Measurements from ENCODE around the gene AQP6. TPM values are rescaled to one million over a fixed set of nuclear protein-coding genes. Genes with fewer than 3 reads are reported as not detected.

The AQP6 gene
- total RNA-seq, 1 experiment from 2014 or later: 0.31 TPM

DNA sequence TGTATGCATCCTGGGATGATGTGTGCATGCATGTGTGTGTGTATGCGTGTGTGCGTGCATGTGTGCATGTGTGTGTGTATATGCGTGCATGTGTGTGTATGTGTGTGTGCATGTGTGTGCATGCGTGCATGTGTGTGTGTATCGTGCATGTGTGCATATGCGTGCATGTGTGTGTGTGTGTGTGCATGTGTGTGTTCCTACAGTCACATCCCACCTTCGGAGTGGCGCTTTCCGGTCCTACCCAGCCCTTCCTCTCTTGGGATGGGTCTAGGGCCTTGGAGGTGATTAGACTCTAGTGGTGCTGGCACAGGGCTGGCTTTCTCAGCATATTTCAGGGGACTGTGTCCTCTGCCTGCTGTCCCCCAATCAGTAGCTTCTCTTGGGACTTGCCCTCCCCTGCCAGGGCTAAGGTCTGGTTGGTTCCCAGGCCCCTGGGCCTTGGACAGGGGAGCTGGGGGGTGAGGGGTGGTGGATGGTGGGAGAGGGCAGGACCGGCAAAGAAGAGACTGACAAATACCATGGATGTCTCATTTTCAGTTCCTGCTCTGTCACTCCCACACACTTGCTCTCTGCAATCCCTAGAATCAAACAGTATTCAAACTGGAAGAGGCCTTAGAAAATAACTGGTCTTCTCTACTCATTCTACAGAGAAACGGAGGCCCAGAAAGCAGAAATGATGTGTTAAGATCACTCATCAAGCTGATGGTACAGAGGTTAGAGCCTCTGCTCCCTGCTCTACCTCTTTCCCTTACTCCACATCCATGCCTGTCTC is 47.1 kb upstream of the AQP6 start:
- ATAC-seq (no peak), DNase-seq (ENCODE audit: low read depth, low spot score) (no peak)
- TF ChIP-seq REST (IDR thresholded peaks at IDR 0.05; ENCODE audit: insufficient read depth in 1 of 2, low read depth in 2 of 2, low read length in 1 of 2) (no peak), POLR2AphosphoS5 (IDR thresholded peaks at IDR 0.05; ENCODE audit: low read depth, low read length) (no peak), TCF7L2 (IDR thresholded peaks at IDR 0.05; ENCODE audit: low read depth, low read length) (no peak), SIN3A (IDR thresholded peaks at IDR 0.05; ENCODE audit: borderline replicate concordance, insufficient read depth, low read depth, low read length) (no peak)
- TF ChIP-seq, protein P1, sequence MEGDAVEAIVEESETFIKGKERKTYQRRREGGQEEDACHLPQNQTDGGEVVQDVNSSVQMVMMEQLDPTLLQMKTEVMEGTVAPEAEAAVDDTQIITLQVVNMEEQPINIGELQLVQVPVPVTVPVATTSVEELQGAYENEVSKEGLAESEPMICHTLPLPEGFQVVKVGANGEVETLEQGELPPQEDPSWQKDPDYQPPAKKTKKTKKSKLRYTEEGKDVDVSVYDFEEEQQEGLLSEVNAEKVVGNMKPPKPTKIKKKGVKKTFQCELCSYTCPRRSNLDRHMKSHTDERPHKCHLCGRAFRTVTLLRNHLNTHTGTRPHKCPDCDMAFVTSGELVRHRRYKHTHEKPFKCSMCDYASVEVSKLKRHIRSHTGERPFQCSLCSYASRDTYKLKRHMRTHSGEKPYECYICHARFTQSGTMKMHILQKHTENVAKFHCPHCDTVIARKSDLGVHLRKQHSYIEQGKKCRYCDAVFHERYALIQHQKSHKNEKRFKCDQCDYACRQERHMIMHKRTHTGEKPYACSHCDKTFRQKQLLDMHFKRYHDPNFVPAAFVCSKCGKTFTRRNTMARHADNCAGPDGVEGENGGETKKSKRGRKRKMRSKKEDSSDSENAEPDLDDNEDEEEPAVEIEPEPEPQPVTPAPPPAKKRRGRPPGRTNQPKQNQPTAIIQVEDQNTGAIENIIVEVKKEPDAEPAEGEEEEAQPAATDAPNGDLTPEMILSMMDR (IDR thresholded peaks at IDR 0.05): no peak
- CTCF ChIA-PET: no interaction called here
- intact Hi-C loops (cut with micrococcal nuclease; ENCODE audit: unreplicated experiment): no loop called here
- Histone ChIP-seq H3K4me3 (ENCODE audit: low read depth in 2 of 2, low read length in 2 of 2) (no peak overlapping the region), H3K27me3 (ENCODE audit: control insufficient read depth, insufficient read depth, low read length) (no peaks in the 10 kb centered on the region), H3K27ac (ENCODE audit: low read length) (no peak overlapping the region), H3K4me1 (ENCODE audit: control insufficient read depth, insufficient read depth, low read length) (no peaks in the 10 kb centered on the region), H3K9me3 (ENCODE audit: control insufficient read depth, insufficient read depth, low read depth, low read length) (no peaks in the 10 kb centered on the region), H3K36me3 (ENCODE audit: control insufficient read depth, insufficient read depth, low read length) (no peaks in the 10 kb centered on the region)
- in situ Hi-C loops (cut with HindIII; ENCODE audit: low pct_unique_long_range_greater_than_20kb, low sequenced_read_pairs): no loop called here
- BruUV-seq (replicated peaks): no TSS peak
- POLR2A ChIA-PET: no interaction called here

DNA sequence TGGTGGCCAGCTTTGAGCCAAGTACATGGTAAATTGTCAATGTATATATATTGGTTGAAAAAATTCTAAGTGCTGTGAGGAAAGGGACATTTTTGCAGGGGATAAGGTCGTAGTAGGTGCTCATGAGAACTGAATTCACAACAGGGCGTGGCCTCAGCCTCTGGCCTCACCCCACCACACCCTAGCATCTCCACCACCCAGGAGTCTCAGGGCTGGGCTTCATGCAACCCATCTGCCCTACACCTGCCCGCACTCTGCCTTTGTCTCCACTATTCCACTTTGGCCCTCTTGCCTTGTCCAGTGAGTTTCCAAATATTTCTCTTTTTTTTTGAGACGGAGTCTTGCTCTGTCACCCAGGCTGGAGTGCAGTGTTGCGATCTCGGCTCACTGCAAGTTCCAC is 44.3 kb upstream of the AQP6 start:
- no peak overlapping the region for H3K4me3 ChIP-seq (ENCODE audit: low read depth in 2 of 2, low read length in 2 of 2)

More for the DNA sequence above, 44.3 kb upstream of the AQP6 start:
- ChIA-PET POLR2A (interaction anchor here (0.6 kb wide), 1 partner anchor 15 kb away, joined by 3 read pairs; no protein-coding TSS in a partner anchor), CTCF (no interaction called here)
- no peak for ATAC-seq
- Histone ChIP-seq H3K36me3 (ENCODE audit: control insufficient read depth, insufficient read depth, low read length) (no peaks in the 10 kb centered on the region), H3K27ac (ENCODE audit: low read length) (no peak overlapping the region), H3K4me1 (ENCODE audit: control insufficient read depth, insufficient read depth, low read length) (no peaks in the 10 kb centered on the region), H3K27me3 (ENCODE audit: control insufficient read depth, insufficient read depth, low read length) (no peaks in the 10 kb centered on the region), H3K9me3 (ENCODE audit: control insufficient read depth, insufficient read depth, low read depth, low read length) (no peaks in the 10 kb centered on the region)
- TF ChIP-seq, protein P1 (IDR thresholded peaks at IDR 0.05): no peak
- TF ChIP-seq TCF7L2 (IDR thresholded peaks at IDR 0.05; ENCODE audit: low read depth, low read length): no peak
- TF ChIP-seq POLR2AphosphoS5 (IDR thresholded peaks at IDR 0.05; ENCODE audit: low read depth, low read length): no peak
- no peak for TF ChIP-seq REST (IDR thresholded peaks at IDR 0.05; ENCODE audit: insufficient read depth in 1 of 2, low read depth in 2 of 2, low read length in 1 of 2)
- TF ChIP-seq SIN3A (IDR thresholded peaks at IDR 0.05; ENCODE audit: borderline replicate concordance, insufficient read depth, low read depth, low read length): no peak
- intact Hi-C loops (cut with micrococcal nuclease; ENCODE audit: unreplicated experiment): no loop called here
- no peak for DNase-seq (ENCODE audit: low read depth, low spot score)
- in situ Hi-C loops (cut with HindIII; ENCODE audit: low pct_unique_long_range_greater_than_20kb, low sequenced_read_pairs): no loop called here
- BruUV-seq (replicated peaks): no TSS peak

Data from Panc1 (cell line).